Peyer's patch (tissue), 4 donors: Measurements from ENCODE around the gene PKD2.

Source experiments
- CTCF ChIP-seq, 6 experiments: fragments of 450-650 bp in 4 of 6; fragments of 200-600 bp in 2 of 6; sonication (generic) in 1 of 6; IDR thresholded peaks; one replicate each; pipeline ENCODE4 v1.5.1; 2017 to 2019; ENCODE audit warnings: antibody characterized with exemption in 6 of 6, mild to moderate bottlenecking in 3 of 6, moderate library complexity in 1 of 6
- POLR2A ChIP-seq, 2 donors: fragments of 450-650 bp; IDR thresholded peaks; one replicate each; pipeline ENCODE4 v1.5.1; 2017; ENCODE audit warnings: antibody characterized with exemption in 2 of 2, mild to moderate bottlenecking in 2 of 2, moderate library complexity in 2 of 2

- TF ChIP-seq CTCF (IDR thresholded peaks at IDR 0.05): no peak
- no peak for TF ChIP-seq POLR2A (IDR thresholded peaks at IDR 0.05)
Observed at GRCh38 chr4:87966095-87966496, 41.3 kb upstream of the PKD2 start.
